NCI-H1092 treated with DMSO at 0.1 percent for 48 hours (cell line): ENCODE data around the gene B4GALNT2.

Experiments used
- DNase-seq: peaks from one replicate; lab custom pipeline; 2025; lab: John Stamatoyannopoulos, UW

B4GALNT2 gene

DNA sequence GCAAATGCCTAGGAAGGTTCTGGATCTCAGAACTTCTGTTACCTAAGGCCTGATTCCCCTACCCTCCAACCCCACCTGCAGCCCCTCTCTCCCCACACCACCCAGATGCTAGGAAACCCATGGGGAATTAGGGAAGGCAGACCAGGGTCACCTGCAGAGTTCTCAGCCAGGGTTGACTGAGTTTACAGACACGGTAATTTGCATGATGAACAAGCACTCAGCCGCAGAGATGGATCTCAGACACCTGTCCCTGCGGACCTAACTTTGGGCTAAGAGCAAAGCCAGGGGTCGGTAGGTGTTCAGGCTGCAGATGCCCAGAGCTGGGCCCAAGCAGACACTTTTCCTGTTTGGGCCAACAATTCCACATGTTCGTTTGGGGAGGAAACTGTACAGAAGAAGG, 80.8 kb downstream of the B4GALNT2 start:
- DNase-seq: no peak

DNA sequence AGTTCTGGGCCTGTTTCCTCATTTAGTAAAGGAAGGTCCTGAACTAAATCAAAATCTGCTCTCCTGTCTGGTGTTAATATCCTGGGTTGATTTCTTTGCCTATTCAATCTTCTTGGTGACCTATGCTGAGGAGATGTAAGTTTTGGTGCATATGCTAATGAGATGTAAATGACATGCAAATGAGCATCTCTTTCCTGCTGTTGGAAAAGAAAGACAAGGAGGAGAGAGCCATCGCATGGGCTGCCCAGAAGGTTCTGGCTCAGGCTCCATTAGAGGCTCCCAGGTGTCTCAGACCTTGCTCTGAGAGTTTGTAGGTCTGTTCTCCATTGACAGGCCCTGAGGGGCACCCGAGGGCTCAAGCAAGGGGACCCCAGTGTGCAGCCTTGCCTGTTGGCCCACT, 81.3 kb downstream of the B4GALNT2 start:
- no peak for DNase-seq

DNA sequence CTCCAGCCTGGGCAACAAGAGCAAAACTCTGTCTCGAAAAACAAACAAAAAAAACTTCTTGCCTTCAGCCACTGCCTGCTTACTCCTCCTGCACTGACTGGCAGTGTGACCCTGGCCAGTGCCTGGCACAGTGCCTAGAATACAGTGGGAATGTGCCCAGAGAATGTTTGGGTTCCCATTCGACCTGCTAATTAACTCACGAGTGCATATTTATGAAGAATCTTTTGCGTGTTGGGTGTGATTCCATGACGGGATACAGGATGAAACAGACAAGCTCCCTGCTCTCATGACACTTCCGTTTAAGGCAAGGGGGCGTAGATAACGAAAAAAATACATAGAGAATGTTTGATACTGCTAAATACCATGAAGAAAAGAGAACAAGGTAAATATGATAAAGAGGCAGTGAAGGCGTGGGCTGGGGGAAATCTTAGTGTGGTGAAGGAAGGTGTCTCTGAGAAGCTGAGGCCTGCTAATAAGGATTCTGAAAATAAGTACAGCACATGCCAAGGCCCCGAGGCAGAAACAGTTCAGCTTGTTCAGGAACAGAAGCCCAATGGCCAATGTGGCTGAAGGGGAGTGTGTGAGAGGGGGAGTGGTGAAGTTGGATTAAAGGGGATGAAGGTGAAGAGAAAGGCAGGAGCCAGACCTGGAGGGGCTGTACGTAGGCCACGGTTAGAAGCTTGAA, 82.2 kb downstream of the B4GALNT2 start:
- DNase-seq: no peak

DNA sequence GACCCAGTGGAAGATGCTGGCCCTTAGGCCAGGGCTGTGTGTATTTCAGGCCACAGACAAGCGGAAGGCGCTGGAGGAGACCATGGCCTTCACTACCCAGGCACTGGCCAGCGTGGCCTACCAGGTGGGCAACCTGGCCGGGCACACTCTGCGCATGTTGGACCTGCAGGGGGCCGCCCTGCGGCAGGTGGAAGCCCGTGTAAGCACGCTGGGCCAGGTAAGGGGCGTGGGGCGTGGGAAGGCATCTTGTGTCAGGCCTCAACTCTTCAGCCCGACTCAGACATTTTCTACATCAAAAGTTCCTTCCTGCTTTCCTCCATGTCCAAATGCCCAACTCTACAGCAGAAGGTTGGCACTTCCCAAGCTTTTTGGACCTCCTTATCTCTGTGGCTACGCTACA, 83.9 kb downstream of the B4GALNT2 start:
- DNase-seq: no peak

DNA sequence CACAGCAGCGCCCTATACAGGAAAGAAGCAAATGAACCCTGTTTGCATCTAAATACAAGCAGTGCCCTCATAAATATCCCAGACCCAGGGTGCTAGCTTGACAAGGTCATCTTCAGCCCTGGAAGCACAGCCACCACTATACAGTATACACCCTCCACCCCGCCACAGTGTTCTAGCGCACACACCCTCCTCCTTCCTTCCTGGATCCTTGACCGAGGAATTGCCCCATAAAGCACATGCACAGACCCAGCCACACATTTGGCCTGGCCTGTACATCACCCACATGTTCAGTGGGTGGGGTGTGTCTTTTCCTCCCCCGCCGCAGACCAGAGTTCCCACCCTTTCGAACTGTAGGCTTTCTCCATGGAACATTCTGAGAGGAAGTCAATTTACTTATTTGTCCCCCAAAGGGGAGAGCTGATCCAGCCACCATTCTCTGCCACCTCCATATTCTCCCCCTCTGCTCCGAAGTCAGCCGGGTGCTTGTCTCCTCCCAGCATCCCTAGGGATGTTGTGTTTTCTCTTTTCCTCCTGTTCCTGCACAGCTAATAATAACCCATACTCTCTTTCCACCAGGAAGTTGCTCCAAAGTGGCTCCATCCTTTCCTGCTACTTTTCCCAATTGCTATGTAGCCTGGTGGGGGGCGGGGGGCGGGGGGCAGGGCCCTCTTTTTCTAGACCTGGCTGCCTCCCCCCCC, 84.5 kb downstream of the B4GALNT2 start:
- DNase-seq: no peak

DNA sequence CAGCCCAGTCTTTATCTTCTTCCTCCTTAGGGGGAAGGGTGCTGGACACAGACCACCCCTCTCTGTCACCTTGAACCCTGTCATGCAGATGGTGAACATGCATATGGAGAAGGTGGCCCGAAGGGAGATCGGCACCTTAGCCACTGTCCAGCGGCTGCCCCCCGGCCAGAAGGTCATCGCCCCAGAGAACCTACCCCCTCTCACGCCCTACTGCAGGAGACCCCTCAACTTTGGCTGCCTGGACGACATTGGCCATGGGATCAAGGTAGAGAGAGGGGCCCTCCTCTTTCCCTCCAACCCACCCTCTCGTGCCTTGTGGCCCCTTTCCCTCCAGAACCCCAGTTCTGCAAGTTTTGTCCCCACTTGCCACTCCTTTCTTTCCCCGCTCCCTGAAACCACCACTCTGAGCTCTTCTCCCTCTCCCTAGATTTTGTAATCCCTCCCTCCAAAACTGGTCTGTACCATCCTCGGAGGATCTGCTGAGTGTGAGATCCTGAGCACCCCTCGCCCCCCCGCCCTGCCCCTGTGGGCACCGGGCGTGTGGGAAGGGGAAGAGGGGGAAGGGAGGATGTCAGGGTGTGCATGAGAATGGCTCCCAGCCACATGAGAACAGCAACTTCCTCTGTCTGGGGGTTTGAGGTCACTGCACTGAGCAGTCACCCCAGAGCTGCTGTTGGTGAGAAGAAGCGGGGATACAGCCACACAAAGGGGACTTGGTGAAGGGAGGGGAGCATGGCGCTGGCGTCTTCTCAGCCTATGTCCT, 85.3 kb downstream of the B4GALNT2 start:
- no peak for DNase-seq

DNA sequence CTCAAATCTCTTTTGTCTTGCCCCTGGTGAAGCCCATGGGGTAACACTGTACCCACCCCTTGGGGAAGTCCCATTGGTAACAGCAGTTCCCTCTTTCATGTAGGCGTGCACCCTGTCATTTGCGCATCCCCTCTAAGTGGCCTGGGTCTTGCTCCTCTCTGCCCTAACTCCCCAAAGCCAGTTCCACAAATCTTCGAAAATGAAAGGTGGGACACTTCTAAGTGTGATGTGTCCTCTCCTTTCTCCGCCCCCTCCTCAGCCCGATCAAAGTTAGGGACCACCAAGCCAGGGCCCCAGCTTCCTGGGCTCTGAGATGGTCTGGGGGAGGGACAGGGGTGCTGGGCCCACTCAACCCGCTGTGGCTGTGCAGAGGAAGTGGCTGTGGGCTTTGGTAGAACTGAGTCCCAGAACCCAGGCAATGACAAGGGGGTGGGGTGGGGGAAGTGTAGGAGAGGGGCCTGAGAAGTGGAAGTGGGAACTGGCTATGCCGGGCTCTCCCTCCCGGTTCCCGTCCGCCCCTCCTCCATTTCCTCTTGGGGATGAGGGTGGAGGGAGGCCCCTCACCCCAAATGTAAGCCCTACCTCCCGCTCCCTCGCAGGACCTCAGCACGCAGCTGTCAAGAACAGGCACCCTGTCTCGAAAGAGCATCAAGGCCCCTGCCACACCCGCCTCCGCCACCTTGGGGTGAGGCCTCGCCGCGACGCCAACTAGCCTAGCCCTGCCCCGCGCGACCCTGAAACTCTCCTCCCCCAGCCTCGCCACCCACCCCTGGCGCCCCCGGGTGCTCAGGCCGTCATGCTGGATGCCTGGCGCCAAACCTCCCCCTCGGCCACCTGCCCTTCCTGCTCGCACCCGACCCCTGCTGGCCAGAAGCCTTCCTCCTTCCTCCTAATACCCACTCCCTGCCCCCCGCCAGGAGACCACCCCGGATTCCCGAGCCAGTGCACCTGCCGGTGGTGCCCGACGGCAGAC, 86.7 kb downstream of the B4GALNT2 start:
- no peak for DNase-seq

DNA sequence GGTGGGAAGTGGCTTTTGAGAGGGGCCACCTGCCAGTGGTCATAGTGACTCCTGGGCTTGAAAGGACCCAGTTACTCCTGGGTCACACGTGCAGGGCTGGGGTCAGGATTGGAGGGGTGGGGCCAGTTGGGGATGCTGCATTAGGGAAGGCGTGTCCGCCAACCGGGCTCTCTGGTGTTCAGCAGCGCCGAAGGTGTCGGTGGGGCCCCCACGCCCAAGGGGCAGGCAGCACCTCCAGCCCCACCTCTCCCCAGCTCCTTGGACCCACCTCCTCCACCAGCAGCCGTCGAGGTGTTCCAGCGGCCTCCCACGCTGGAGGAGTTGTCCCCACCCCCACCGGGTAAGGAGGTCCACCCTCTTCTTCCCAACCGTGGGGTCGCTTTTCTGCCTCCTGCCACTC, 87.4 kb downstream of the B4GALNT2 start:
- DNase-seq: no peak

DNA sequence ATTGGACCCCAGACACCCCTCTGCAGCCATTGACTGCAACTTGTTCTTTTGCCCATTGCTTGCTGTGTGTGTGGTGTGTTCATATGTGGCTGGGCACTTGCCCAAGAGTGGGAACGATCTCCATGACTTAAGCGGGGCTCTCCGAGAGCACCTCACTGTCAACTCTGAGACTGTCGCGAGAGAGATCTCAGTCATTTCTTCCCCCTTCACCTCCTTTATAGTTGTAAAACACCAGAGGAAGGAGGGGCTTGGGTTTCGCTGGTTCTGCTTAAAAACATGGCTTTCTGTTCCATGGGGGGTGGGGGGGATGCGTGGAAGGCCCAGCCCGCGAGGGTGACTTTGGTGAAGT, 90.6 kb downstream of the B4GALNT2 start:
- no peak for DNase-seq

DNA sequence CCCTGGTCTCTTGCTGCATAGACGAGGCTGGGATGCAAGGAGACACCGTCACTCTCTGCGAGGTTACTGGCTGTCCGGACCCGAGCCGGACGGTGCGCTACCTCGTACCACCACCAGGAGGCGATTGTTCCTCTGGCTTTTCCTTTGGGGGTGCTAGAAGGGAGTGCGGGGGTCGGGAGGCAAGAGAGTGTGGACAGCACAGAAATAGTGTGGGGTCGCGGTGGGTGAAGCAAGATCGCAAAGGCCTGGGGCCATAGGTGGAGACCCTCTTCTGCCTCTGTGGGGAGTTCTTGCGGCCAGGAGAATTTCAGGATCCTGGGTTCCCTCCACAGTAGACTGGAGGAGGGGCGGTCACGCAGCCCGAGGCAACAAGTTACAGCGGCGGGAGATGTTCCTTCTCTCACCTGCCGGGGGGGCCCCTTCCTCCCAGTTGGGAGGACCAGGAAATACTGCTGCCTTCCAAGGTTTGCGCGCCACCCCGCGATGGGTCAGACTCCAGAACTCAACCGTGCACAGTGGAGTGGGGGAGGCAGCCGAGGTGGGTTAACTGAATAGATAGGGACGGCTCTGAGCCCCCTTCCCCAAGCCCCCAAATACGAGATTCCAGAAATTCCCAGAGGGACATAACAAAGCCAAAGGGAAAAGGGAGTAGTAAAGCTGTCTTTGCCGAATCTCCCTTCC, 91.1 kb downstream of the B4GALNT2 start:
- DNase-seq: no peak

DNA sequence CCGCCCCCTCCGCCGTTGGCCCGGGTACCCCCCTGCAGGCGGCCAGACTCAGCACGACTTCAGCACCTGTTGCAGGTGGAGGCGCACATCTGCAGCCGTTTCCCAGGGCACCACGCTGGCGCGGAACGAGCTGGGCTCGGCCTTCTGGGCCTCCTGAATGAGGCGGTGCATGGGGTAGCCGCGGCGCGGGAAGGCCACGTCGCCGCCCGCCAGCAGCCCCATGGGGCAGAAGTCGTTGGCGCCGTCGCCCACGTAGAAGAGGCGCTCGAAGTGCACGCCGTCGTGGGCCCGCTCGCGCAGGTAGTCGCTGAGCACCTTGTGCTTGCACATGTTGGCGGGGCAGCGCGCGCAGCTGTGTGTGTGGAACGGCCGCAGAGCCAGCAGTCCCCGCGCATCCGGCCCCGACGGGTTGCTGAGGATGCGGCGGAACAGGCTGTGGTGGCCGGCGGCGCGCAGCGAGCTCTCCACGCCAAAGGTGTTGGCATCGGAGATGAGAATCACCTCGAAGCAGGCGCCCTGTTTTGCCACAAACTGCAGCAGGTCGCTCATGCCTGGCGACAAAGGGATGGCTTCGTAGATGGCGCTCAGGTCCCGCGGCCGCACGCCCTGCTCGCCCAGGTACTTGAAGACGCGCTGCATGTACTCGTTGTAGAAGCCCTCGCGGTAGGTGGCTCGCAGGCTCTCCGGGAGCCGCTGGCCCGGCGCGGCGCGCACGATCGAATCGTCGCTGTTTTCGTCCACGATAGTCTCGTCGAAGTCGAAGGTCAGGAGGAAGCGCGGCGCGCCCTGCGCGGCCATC, 91.8 kb downstream of the B4GALNT2 start:
- no peak for DNase-seq

DNA sequence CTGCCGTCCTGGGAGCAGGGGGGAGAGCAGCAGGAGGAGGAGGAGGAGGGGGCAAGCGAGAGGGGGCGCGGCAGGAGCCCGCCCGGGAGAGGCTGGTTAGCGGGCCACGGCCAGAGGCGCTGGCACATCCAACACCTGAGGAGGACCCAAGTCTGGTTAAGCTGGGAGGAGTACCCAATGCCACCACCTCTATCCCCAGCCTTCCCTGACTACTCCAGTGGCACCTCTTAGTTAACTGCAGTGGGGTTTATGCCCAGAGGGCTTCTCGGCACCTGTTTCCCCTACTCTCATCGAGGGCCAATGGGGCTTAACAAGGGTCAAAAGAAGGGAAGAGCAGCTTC, 92.4 kb downstream of the B4GALNT2 start:
- DNase-seq: no peak

DNA sequence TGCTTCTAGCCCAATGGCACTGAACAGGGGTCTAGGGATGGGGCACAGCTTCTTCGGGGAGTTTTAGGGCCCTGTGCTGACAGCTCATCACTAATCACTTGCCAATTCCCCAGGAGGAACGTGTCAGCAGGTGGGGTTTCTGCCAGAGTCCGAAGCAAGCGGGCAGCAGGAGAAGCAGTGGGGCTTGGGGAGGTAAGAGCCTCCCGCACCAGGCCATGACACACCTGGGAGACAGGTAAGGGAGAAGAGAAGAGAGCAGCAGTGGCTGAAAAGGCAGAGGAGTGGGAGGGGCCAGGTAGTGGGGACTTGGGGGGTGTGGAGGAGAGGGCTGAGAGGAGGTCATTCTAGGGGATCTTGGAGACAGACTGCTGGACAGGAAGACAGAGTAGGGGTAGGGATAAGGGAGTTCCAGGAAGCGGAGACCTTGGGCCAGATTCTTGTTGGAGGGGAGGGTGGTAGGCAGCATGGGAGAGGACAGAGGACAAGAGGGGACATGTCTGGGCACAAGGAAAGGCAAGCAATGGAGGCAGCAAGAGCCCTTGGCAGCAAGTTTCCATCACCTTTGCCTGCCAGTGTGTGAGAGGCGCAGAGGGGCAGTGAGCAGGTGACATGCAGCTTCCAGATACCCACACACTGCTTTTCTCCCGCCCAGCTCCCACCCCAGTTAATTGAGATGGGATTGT, 93.1 kb downstream of the B4GALNT2 start:
- DNase-seq: no peak
